Epithelial cell of proximal tubule (primary cell): ENCODE results near the gene FOXP4. TPM values are rescaled to one million over a fixed set of nuclear protein-coding genes. Genes with fewer than 3 reads are reported as not detected.

Source experiments
- DNase-seq: peaks from one replicate; pipeline ENCODE4 v3.0.0-alpha.2; 2011; ENCODE audit warnings: low read depth
- H3K4me3 ChIP-seq: 2 replicates; pipeline ENCODE4 v1.5.1; 2011; ENCODE audit warnings: low read depth, mild to moderate bottlenecking, low read length
- total RNA-seq: library from RNA; depleted of rRNA; stranded (reverse); fragments of >200 nt; gene quantifications from 2 replicates; pipeline ENCODE4 v1.2.3, GENCODE V29; 2015
- TF ChIP-seq, protein P1 (sequence below): conservative IDR thresholded peaks from 2 replicates; pipeline ENCODE4 v1.5.1; 2012; ENCODE audit warnings: low read depth, mild to moderate bottlenecking, low read length

FOXP4 gene, protein sequence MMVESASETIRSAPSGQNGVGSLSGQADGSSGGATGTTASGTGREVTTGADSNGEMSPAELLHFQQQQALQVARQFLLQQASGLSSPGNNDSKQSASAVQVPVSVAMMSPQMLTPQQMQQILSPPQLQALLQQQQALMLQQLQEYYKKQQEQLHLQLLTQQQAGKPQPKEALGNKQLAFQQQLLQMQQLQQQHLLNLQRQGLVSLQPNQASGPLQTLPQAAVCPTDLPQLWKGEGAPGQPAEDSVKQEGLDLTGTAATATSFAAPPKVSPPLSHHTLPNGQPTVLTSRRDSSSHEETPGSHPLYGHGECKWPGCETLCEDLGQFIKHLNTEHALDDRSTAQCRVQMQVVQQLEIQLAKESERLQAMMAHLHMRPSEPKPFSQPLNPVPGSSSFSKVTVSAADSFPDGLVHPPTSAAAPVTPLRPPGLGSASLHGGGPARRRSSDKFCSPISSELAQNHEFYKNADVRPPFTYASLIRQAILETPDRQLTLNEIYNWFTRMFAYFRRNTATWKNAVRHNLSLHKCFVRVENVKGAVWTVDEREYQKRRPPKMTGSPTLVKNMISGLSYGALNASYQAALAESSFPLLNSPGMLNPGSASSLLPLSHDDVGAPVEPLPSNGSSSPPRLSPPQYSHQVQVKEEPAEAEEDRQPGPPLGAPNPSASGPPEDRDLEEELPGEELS
- 7.5 and 10.2 TPM in 2 replicates for total RNA-seq

DNA sequence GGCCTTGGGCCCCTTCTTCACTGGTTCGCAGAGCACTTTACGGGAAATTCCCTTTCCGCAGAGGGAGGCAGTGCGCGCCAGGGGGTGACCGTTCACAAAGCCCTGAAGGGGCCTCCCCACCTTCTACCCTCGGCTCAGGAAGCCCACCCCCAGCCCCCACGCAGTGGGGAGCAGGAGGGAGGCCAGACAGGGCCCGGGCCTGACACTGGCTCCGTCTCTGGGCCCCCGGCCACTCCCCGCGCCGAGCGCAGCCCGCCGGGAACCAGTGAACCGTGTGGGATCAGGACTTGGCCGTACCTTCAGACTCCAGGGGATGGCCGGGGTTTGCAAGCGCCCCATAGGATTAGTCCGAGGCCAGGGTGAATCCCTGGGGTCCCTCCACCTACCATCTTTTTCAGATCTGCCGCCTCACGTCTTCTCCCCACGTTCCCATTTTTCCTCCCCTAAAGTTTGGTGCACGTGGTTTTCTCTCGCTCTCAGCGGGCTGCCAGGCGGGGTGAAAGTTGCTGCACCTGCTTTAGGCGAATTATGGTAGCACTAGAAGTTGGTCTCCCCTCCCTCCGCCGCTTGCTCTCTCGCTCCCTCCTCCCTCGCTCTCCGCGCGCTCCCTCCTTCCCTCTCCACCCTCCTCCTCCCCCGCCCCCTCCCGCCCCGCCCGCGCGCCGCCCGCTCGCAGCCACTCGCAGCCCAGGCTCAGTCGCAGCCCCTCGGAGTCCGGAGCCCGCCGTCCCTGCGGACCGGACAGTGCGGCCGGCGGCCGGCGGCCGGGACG lies at the start of gene FOXP4:
TSS of gene FOXP4 (plus strand) at position 679 of the 772 bp plus-strand sequence. CDS start 19,380 bp downstream, outside the sequence.
- peak within 1 kb of the TSS; percentile 95 for H3K4me3 ChIP-seq
- DNase-seq: peak; percentile 81
- TF ChIP-seq, protein P1, sequence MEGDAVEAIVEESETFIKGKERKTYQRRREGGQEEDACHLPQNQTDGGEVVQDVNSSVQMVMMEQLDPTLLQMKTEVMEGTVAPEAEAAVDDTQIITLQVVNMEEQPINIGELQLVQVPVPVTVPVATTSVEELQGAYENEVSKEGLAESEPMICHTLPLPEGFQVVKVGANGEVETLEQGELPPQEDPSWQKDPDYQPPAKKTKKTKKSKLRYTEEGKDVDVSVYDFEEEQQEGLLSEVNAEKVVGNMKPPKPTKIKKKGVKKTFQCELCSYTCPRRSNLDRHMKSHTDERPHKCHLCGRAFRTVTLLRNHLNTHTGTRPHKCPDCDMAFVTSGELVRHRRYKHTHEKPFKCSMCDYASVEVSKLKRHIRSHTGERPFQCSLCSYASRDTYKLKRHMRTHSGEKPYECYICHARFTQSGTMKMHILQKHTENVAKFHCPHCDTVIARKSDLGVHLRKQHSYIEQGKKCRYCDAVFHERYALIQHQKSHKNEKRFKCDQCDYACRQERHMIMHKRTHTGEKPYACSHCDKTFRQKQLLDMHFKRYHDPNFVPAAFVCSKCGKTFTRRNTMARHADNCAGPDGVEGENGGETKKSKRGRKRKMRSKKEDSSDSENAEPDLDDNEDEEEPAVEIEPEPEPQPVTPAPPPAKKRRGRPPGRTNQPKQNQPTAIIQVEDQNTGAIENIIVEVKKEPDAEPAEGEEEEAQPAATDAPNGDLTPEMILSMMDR: no peak

DNA sequence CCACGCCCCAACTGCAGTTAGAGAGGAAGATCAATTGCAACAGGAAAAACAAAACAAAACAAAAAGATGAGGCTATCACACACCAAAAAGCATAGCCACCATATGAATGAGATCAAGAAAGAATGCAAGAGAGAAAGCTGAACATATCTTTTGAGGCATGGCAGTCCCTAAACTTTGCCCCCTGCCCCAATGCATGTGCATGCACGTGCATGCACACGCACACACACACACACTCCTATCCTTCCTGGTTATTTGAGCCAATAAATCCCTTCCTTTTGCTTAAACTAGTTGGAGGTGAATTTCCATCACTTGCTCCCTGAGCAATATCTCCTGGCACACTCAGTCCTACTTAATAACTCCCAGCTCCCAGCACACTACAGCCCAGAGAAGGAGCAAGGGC lies 48.6 kb upstream of the FOXP4 start:
- TF ChIP-seq, protein P1: no peak
- no peak overlapping the region for H3K4me3 ChIP-seq
- no peak for DNase-seq

DNA sequence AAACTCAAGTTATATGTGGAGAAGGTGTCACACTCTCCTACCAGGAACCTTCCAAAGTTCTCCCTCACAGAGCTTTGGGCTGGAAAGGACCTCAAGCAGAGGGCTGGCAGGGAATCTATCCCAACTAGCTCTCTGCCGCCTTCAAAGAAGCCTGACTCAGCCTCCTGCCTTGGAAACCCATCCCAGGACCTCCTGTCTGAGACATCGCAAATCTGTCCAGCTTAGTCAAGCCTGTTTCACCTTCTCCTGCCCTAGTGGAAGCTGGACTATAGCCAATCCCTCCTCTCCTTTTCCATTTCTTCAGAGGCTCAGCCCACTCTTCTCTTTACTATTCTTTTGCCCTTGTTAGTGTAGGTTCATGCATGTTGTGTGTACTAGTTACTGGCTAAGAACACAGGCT lies 48.2 kb upstream of the FOXP4 start:
- TF ChIP-seq, protein P1: no peak
- DNase-seq: no peak
- no peak overlapping the region for H3K4me3 ChIP-seq

DNA sequence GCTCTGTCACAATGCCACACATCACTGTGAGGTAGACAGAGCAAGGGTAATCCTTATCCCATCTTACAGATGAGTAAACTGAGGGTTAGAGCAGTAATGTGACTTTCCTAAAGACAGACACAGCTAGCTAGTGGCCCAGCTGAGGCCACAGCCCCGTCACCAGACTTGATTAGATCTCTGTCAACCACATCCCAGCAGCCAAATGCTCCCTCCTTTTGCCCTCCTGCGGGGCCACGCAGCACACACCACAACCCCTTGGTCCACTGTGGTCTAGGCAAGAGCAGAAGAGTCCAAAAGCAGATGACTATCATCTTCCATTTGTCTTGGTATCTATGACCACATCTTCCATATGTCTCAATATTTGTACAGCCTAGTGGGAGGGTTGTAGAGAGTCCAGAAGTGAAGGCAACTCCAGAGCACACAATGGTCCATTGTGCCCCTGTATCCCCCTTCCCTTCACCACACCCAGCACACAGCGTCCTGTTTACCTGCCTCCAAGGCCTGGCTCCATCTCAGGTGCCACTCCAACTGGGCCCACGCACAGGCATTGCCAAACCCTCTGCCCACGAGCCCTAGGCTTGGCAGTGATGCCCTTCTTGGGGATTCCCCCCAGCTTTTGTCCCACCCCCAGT lies 47.1 kb upstream of the FOXP4 start:
- DNase-seq: no peak
- TF ChIP-seq, protein P1: no peak
- no peak overlapping the region for H3K4me3 ChIP-seq

DNA sequence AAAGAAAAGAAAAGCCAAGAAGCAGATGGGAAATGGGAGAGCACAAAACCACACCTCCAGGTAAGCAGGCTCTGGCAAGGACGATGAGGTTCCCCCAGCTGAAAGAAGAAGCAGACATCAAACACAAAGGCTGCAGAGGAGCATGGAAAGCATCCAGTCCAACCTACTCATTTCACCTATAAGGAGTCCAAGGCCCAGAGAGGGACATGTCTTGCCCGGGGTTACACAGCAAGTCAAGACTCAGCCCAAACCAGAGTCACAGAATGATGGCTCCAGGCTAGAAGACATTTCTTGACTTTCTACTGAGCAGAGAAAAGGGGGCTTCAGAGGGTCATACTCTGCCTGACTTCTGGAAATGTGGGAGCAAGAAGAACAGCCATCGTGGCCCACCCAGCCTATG lies 45.6 kb upstream of the FOXP4 start:
- no peak for DNase-seq
- TF ChIP-seq, protein P1: no peak
- no peak overlapping the region for H3K4me3 ChIP-seq

DNA sequence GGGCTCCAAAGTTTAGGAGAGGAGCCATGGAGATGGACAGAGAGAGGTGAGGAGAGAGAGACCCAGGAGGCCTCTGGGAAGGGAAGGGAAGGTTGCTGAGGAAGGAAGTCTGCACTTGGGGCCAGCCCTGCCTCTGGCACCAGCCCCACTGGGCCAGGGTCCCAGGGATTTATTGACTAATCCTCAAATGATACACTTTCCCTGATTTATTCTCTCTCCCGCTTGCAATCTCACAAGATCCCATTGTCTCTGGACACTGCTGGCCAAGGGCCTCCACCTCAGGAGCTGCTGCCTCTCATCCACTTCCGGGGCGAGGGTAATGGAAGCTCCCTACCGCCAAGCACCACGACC lies 43.6 kb upstream of the FOXP4 start:
- DNase-seq: no peak
- TF ChIP-seq, protein P1: no peak

More for the DNA sequence above, 43.6 kb upstream of the FOXP4 start:
- H3K4me3 ChIP-seq: no peak overlapping the region
